DND-41 (cell line): ENCODE results near the gene FCHO2.

ENCODE experiments used
- ATAC-seq: fragments of 200-7000 bp; cut with Tn5 transposase; 3 replicates; pipeline ENCODE4 v1.9.1; 2021; ENCODE audit warnings: low read depth; ENCODE audit not compliant: insufficient read depth
- DNase-seq: peaks from one replicate; pipeline ENCODE4 v3.0.0-alpha.2; 2020
- H2AFZ ChIP-seq: 2 replicates; pipeline ENCODE4 v1.6.0; 2012; ENCODE audit warnings: low read depth, low read length
- H3K27ac ChIP-seq: 2 replicates; pipeline ENCODE4 v1.5.1; 2012; ENCODE audit warnings: low read length, inconsistent platforms
- H3K27me3 ChIP-seq: fragments of 200-600 bp; sonication (generic); 2 replicates; pipeline ENCODE4 v1.6.0; 2012; ENCODE audit warnings: low read length, mild to moderate bottlenecking, inconsistent platforms; ENCODE audit not compliant: insufficient read depth, poor library complexity
- H3K36me3 ChIP-seq: 2 replicates; pipeline ENCODE4 v1.5.1; 2012; ENCODE audit warnings: low read length, inconsistent platforms; ENCODE audit not compliant: insufficient read depth
- H3K4me1 ChIP-seq: 2 replicates; pipeline ENCODE4 v1.5.1; 2012; ENCODE audit warnings: mild to moderate bottlenecking, low read length; ENCODE audit not compliant: insufficient read depth
- H3K4me2 ChIP-seq: 2 replicates; pipeline ENCODE4 v1.6.0; 2012; ENCODE audit warnings: mild to moderate bottlenecking, moderate library complexity, low read length, inconsistent platforms; ENCODE audit not compliant: insufficient read depth
- H3K4me3 ChIP-seq, 2 experiments: fragments of 200-600 bp in 1 of 2; shearing (Covaris generic) in 1 of 2; 2 replicates each; pipeline ENCODE4 v1.5.1; 2012 to 2016; ENCODE audit warnings: inconsistent platforms in 2 of 2, low read length in 2 of 2, mild to moderate bottlenecking in 2 of 2, low read depth in 1 of 2, moderate library complexity in 1 of 2
- H3K79me2 ChIP-seq: 2 replicates; pipeline ENCODE4 v1.6.0; 2012; ENCODE audit warnings: low read length, inconsistent platforms; ENCODE audit not compliant: insufficient read depth
- H3K9ac ChIP-seq: 2 replicates; pipeline ENCODE4 v1.6.0; 2012; ENCODE audit warnings: low read depth, mild to moderate bottlenecking, inconsistent platforms, low read length, moderate library complexity
- H3K9me3 ChIP-seq: 2 replicates; pipeline ENCODE4 v1.5.1; 2012; ENCODE audit warnings: low read length, moderate library complexity, mild to moderate bottlenecking, inconsistent platforms; ENCODE audit not compliant: insufficient read depth, severe bottlenecking
- H4K20me1 ChIP-seq: 2 replicates; pipeline ENCODE4 v1.6.0; 2012; ENCODE audit warnings: low read length; ENCODE audit not compliant: insufficient read depth
- EZH2 ChIP-seq: IDR thresholded peaks from 3 replicates; pipeline ENCODE4 v1.6.1; 2012; ENCODE audit warnings: borderline replicate concordance, low read depth, mild to moderate bottlenecking, moderate library complexity, low read length, inconsistent platforms; ENCODE audit not compliant: severe bottlenecking
- TF ChIP-seq, protein P1 (sequence below): IDR thresholded peaks from 2 replicates; pipeline ENCODE4 v1.5.1; 2012; ENCODE audit warnings: borderline replicate concordance, low read length, moderate library complexity, mild to moderate bottlenecking; ENCODE audit not compliant: poor library complexity, severe bottlenecking; ENCODE audit errors: extremely low read depth

The FCHO2 gene

DNA sequence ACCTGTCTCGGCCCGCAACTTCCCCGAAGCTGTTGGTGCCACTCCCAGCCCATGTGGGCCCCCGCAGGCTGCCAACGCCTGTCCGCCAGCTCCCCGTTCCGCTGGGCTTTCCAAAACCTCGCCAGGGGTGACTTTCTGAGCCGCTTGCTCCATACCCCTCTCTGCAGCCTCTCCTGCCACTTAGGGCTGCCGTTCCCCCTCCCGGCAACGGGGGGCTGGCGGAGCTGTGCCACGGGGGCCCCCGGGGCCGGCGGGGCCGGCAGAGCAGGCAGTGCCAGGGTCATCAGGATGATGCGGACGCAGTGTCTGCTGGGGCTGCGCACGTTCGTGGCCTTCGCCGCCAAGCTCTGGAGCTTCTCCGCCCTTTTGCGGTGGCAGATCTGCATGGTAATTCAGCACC, 40.8 kb downstream of the FCHO2 start:
- Histone ChIP-seq H4K20me1 (peaks cover 2% of the 10 kb centered on the region; the same call in 1 of the 2 replicates), H3K4me2 (no peak overlapping the region), H3K79me2 (no peaks in the 10 kb centered on the region), H3K36me3 (no peaks in the 10 kb centered on the region), H3K27me3 (peaks cover 3% of the 10 kb centered on the region), H3K4me3 (no peak overlapping the region), H3K9ac (no peak overlapping the region), H3K27ac (no peak overlapping the region), H3K9me3 (no peaks in the 10 kb centered on the region), H2AFZ (no peak overlapping the region), H3K4me1 (no peaks in the 10 kb centered on the region; the same call in 1 of the 2 replicates)
- DNase-seq (no peak), ATAC-seq (no peak)
- no peak for TF ChIP-seq EZH2
- TF ChIP-seq, protein P1, sequence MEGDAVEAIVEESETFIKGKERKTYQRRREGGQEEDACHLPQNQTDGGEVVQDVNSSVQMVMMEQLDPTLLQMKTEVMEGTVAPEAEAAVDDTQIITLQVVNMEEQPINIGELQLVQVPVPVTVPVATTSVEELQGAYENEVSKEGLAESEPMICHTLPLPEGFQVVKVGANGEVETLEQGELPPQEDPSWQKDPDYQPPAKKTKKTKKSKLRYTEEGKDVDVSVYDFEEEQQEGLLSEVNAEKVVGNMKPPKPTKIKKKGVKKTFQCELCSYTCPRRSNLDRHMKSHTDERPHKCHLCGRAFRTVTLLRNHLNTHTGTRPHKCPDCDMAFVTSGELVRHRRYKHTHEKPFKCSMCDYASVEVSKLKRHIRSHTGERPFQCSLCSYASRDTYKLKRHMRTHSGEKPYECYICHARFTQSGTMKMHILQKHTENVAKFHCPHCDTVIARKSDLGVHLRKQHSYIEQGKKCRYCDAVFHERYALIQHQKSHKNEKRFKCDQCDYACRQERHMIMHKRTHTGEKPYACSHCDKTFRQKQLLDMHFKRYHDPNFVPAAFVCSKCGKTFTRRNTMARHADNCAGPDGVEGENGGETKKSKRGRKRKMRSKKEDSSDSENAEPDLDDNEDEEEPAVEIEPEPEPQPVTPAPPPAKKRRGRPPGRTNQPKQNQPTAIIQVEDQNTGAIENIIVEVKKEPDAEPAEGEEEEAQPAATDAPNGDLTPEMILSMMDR: no peak

DNA sequence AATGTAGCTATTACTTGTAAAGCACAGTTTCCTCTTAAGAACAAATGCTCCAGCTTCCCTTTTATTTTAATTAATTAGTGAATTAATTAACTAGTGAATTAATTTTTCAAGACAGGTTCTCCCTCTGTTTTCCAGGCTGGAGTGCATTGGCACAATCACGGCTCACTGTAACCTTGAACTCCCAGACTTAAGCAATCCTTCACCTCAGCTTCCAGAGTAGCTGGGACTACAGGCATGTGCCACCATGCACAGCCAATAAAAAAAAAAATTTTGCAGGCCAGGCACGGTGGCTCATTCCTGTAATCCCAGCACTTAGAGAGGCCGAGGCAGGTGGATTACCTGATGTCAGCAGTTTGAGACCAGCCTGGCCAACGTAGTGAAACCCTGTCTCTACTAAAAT, 44.1 kb downstream of the FCHO2 start:
- Histone ChIP-seq H2AFZ (no peak overlapping the region), H3K4me2 (no peak overlapping the region), H3K79me2 (no peaks in the 10 kb centered on the region), H3K9ac (no peak overlapping the region), H3K9me3 (no peaks in the 10 kb centered on the region), H3K27me3 (no peaks in the 10 kb centered on the region), H3K36me3 (no peaks in the 10 kb centered on the region), H3K27ac (no peak overlapping the region), H3K4me3 (no peak overlapping the region), H4K20me1 (peaks cover 2% of the 10 kb centered on the region; the same call in 1 of the 2 replicates), H3K4me1 (no peaks in the 10 kb centered on the region)
- DNase-seq (no peak), ATAC-seq (no peak)
- TF ChIP-seq, protein P1: no peak
- no peak for TF ChIP-seq EZH2

DNA sequence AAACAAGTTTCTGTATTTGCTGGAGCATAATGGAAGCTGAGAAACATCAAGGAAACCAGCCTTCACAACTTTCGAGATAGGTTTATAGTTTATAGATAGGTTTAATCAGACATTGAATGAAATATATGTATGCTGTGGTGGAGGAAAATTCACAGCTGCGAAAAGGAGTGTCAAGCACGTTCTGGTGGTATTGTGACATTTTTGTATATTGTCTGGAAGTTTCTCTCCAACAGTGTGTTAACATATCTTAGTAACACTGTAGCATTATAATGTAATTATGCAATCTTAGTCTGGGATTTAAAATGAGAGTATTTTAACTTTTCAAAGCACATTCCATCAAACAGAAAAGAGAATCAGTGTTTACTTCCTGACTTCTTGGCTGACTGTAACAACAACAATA, 50.0 kb downstream of the FCHO2 start:
- Histone ChIP-seq H4K20me1 (no peaks in the 10 kb centered on the region), H3K4me1 (no peaks in the 10 kb centered on the region), H3K36me3 (no peaks in the 10 kb centered on the region), H3K27ac (no peak overlapping the region), H3K4me3 (no peak overlapping the region), H3K9me3 (no peaks in the 10 kb centered on the region), H3K4me2 (no peak overlapping the region), H3K79me2 (no peaks in the 10 kb centered on the region), H3K27me3 (peaks cover 8% of the 10 kb centered on the region), H3K9ac (no peak overlapping the region), H2AFZ (no peak overlapping the region)
- ATAC-seq: no peak
- DNase-seq: no peak
- no peak for TF ChIP-seq EZH2
- TF ChIP-seq, protein P1: no peak

DNA sequence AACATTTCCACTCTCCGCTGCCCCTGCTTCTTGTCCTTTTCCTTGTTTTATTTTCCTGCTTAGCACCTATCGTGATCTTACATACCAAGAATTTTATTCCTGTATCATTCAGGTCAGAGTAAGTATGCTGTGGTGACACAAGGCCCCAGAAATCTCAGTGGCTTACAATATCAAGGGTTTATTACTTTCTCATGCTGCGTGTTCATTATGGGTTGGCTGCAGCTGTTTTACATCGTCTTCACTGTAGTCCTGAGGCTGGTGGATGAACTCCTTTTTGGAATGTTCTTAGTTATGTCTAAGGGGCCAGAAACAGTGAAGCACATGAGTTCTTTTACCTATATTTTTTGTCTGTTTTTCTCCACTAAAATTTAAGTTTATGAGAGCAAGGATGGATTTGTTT, 51.2 kb downstream of the FCHO2 start:
- H3K36me3 ChIP-seq: no peaks in the 10 kb centered on the region
- no peak overlapping the region for H3K27ac ChIP-seq
- H3K4me3 ChIP-seq: no peak overlapping the region
- H3K4me2 ChIP-seq: no peak overlapping the region
- H3K4me1 ChIP-seq: no peaks in the 10 kb centered on the region
- ATAC-seq (no peak), DNase-seq (no peak)
- H3K9me3 ChIP-seq: no peaks in the 10 kb centered on the region
- TF ChIP-seq, protein P1: no peak
- TF ChIP-seq EZH2: no peak
- H3K9ac ChIP-seq: no peak overlapping the region
- H3K27me3 ChIP-seq: peaks cover 8% of the 10 kb centered on the region
- no peak overlapping the region for H2AFZ ChIP-seq
- H3K79me2 ChIP-seq: no peaks in the 10 kb centered on the region
- no peaks in the 10 kb centered on the region for H4K20me1 ChIP-seq
